ENCODE measurements around the gene NACC2. TPM values are rescaled to one million over a fixed set of nuclear protein-coding genes. Genes with fewer than 3 reads are reported as not detected.

Gene NACC2
- total and polyA plus RNA-seq, 9 of the 15 experiments (the other 6 are each of a cell fraction or from before 2014, with no cell fraction given): 0.70 to 25.1 (median 5.6) TPM

DNA sequence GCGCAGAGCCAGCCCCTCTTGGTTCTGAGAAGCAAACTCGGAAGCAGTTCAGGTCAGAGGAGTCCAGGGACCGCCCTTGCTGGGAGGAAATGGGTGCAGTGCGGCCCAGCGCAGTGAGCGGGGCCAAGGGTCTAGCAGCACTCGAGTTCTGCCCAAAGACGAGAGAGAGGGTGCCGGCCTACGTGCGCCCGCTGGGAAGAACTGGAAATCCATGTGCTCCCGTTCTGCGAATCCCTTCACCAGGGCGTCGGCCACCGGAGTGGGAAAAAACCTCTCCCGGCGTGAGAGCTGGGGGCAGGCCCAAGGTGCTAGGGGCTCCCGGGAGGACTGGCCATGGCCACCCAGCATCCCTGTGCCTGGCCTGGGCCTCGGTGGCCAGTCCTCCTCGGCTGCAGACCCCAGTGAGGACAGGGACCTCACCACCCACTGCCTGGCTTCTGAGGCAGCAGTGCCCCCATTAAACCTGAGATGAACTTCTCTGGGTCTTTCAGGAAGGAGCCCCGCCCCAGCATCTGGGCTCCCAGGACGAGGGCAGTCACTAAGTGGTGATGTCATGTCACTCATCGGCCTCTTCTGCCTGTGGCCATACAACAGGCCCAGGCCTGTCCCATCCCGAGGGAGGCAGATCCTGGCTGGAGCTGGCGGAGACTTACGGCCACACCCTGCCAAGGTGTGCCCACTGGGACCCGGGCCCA is 13.0 kb upstream of the NACC2 start:
- peak overlapping the region; percentile 79 for H3K27ac ChIP-seq (ENCODE audit: extremely low read depth, low read depth, low read length)
- TF ChIP-seq, protein P1, sequence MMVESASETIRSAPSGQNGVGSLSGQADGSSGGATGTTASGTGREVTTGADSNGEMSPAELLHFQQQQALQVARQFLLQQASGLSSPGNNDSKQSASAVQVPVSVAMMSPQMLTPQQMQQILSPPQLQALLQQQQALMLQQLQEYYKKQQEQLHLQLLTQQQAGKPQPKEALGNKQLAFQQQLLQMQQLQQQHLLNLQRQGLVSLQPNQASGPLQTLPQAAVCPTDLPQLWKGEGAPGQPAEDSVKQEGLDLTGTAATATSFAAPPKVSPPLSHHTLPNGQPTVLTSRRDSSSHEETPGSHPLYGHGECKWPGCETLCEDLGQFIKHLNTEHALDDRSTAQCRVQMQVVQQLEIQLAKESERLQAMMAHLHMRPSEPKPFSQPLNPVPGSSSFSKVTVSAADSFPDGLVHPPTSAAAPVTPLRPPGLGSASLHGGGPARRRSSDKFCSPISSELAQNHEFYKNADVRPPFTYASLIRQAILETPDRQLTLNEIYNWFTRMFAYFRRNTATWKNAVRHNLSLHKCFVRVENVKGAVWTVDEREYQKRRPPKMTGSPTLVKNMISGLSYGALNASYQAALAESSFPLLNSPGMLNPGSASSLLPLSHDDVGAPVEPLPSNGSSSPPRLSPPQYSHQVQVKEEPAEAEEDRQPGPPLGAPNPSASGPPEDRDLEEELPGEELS (CRISPR knock-in tag; IDR thresholded peaks at IDR 0.05; ENCODE audit: borderline replicate concordance): no peak
- TF ChIP-seq MAZ (CRISPR knock-in tag; conservative IDR thresholded peaks at IDR 0.05 in 1 of 2, IDR thresholded peaks at IDR 0.05 in 1 of 2) (0 out of 4 replicates have a peak, but pooled peaks of 1 of the 2 experiments have one; percentile 17), ZNF224 (CRISPR knock-in tag; IDR thresholded peaks at IDR 0.05) (no peak), MAFG (tag; conservative IDR thresholded peaks at IDR 0.05) (0 out of 2 replicates have a peak, but pooled peaks have one; percentile 0), NR4A1 (CRISPR knock-in tag; IDR thresholded peaks at IDR 0.05) (no peak), NR4A1 (tag; IDR thresholded peaks at IDR 0.05) (peak; percentile 81), XRCC4 (IDR thresholded peaks at IDR 0.05; ENCODE audit: extremely low read depth, insufficient read depth, insufficient read length) (no peak), TEAD4 (IDR thresholded peaks at IDR 0.05; ENCODE audit: low read length) (no peak), TEAD4 (CRISPR knock-in tag; IDR thresholded peaks at IDR 0.05; ENCODE audit: borderline replicate concordance) (no peak), CEBPG (CRISPR knock-in tag; IDR thresholded peaks at IDR 0.05) (no peak), CEBPG (tag; conservative IDR thresholded peaks at IDR 0.05 in 1 of 2, IDR thresholded peaks at IDR 0.05 in 1 of 2) (no peak), ZNF77 (CRISPR knock-in tag; IDR thresholded peaks at IDR 0.05) (no peak), NCOA2 (IDR thresholded peaks at IDR 0.05; ENCODE audit: partially characterized antibody in 2 of 2) (no peak), NCOA1 (IDR thresholded peaks at IDR 0.05; ENCODE audit: low read depth) (no peak)
- TF ChIP-seq, protein P2, sequence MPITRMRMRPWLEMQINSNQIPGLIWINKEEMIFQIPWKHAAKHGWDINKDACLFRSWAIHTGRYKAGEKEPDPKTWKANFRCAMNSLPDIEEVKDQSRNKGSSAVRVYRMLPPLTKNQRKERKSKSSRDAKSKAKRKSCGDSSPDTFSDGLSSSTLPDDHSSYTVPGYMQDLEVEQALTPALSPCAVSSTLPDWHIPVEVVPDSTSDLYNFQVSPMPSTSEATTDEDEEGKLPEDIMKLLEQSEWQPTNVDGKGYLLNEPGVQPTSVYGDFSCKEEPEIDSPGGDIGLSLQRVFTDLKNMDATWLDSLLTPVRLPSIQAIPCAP (CRISPR knock-in tag; IDR thresholded peaks at IDR 0.05; ENCODE audit: borderline replicate concordance): no peak
- TF ChIP-seq, protein P3, sequence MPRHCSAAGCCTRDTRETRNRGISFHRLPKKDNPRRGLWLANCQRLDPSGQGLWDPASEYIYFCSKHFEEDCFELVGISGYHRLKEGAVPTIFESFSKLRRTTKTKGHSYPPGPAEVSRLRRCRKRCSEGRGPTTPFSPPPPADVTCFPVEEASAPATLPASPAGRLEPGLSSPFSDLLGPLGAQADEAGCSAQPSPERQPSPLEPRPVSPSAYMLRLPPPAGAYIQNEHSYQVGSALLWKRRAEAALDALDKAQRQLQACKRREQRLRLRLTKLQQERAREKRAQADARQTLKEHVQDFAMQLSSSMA (CRISPR knock-in tag; IDR thresholded peaks at IDR 0.05): no peak
- TF ChIP-seq, protein P4, sequence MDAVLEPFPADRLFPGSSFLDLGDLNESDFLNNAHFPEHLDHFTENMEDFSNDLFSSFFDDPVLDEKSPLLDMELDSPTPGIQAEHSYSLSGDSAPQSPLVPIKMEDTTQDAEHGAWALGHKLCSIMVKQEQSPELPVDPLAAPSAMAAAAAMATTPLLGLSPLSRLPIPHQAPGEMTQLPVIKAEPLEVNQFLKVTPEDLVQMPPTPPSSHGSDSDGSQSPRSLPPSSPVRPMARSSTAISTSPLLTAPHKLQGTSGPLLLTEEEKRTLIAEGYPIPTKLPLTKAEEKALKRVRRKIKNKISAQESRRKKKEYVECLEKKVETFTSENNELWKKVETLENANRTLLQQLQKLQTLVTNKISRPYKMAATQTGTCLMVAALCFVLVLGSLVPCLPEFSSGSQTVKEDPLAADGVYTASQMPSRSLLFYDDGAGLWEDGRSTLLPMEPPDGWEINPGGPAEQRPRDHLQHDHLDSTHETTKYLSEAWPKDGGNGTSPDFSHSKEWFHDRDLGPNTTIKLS (IDR thresholded peaks at IDR 0.05; ENCODE audit: borderline replicate concordance, low read depth): no peak

More for the DNA sequence above, 13.0 kb upstream of the NACC2 start:
- 53% methylated on average over 26 of the region's 29 CpGs for WGBS (ENCODE audit: insufficient coverage, low coverage, missing lambda C conversion rate)
- BruUV-seq (replicated peaks): no TSS peak
- no peaks in the 10 kb centered on the region; the same call in 2 of the 3 replicates for H3K79me2 ChIP-seq (ENCODE audit: control insufficient read depth, insufficient read depth, low read length)
- in situ Hi-C loops (cut with MboI): no loop called here
- H3K9me3 ChIP-seq (replicated peaks; ENCODE audit: control insufficient read depth, insufficient read depth, low read depth, low read length): no peaks in the 10 kb centered on the region
- no peaks in the 10 kb centered on the region for H3K27me3 ChIP-seq (ENCODE audit: control insufficient read depth in 2 of 2, insufficient read depth in 2 of 2, low read length in 2 of 2)
- DNase-seq (ENCODE audit: extremely low read depth in 1 of 4, low spot score in 3 of 4) (peak; percentile 52 to 72 (median 62)), FAIRE-seq (peak; percentile 44), ATAC-seq (peak; percentile 33)
- intact Hi-C loops (cut with micrococcal nuclease): loop anchor here (2.0 kb wide), 1 partner anchor 13 kb away; the partner anchor contains the start of gene NACC2
- H3K9me1 ChIP-seq (ENCODE audit: control insufficient read depth, insufficient read depth, low read length): no peaks in the 10 kb centered on the region
- no peaks in the 10 kb centered on the region for H4K20me1 ChIP-seq (replicated peaks; ENCODE audit: control insufficient read depth, insufficient read depth, low read length)
- H2AFZ ChIP-seq (ENCODE audit: low read depth, low read length): peak overlapping the region; percentile 79
- H3K4me2 ChIP-seq (ENCODE audit: insufficient read depth, low read length): peak overlapping the region; percentile 66
- H3K4me3 ChIP-seq: no peak overlapping the region
- ChIA-PET POLR2A (interaction anchor here (0.6 to 2.4 kb wide), 5 partner anchors 11 to 408 kb away, joined by 3 to 6 read pairs (median 3); no protein-coding TSS in a partner anchor), CTCF (ENCODE audit: low intra/inter-chr PET ratio) (no interaction called here)
- H3K4me1 ChIP-seq (replicated peaks in 1 of 2; ENCODE audit: control insufficient read depth in 2 of 2, insufficient read depth in 2 of 2, low read length in 2 of 2): peaks cover 48 to 90% of the 10 kb centered on the region in 2 experiments
- peak overlapping the region; percentile 62 to 85 for H3K9ac ChIP-seq (ENCODE audit: insufficient read depth in 1 of 2, low read depth in 2 of 2, low read length in 2 of 2)
- no peaks in the 10 kb centered on the region for H3K36me3 ChIP-seq (ENCODE audit: control insufficient read depth, insufficient read depth, low read length)

Measured in K562 (cell line).